Fibroblast of the aortic adventitia (primary cell): Measurements from ENCODE around the gene RAB3D. TPM values are rescaled to one million over a fixed set of nuclear protein-coding genes. Genes with fewer than 3 reads are reported as not detected.
A peak's percentile ranks its signal among the peaks of the same experiment; 100 is the strongest.
"Not testable (repeated sequence)": the region's sequence is repeated elsewhere in the genome, so short reads cannot be mapped to it uniquely, and the experiment has no call there.

Source experiments
- DNase-seq: peaks from one replicate; pipeline ENCODE4 v3.0.0-alpha.2; 2010; ENCODE audit warnings: low read depth
- H3K4me3 ChIP-seq: 2 replicates; pipeline ENCODE4 v1.5.1; 2011; ENCODE audit warnings: low read depth, mild to moderate bottlenecking, control low read depth, low read length, moderate library complexity
- total RNA-seq: library from RNA; depleted of rRNA; stranded (reverse); fragments of >200 nt; gene quantifications from 2 replicates; pipeline ENCODE4 v1.2.3, GENCODE V29; 2012; ENCODE audit warnings: low replicate concordance
- TF ChIP-seq, protein P1 (sequence below): IDR thresholded peaks from 2 replicates; pipeline ENCODE4 v1.5.1; 2011; ENCODE audit warnings: mild to moderate bottlenecking, low read length, control low read depth, inconsistent platforms; ENCODE audit not compliant: insufficient read depth

RAB3D gene
- total RNA-seq, 1 donor = 16.3 TPM

DNA sequence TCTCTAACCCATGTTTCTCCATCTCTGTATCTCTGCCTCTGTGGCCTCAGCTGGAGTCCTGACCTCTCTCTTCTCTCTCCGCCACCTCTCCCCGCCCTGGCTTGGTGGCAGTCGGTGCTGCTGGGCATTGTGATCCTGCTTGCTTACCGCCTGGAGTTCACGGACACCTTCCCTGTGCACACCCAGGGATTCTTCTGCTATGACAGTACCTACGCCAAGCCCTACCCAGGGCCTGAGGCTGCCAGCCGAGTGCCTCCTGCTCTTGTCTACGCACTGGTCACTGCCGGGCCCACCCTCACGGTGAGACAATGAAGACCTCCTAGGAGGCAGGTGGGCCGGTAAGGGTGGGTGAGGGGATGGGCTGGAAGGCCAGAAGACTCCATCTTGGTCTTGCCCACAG is 20.0 kb upstream of the RAB3D start:
- TF ChIP-seq, protein P1, sequence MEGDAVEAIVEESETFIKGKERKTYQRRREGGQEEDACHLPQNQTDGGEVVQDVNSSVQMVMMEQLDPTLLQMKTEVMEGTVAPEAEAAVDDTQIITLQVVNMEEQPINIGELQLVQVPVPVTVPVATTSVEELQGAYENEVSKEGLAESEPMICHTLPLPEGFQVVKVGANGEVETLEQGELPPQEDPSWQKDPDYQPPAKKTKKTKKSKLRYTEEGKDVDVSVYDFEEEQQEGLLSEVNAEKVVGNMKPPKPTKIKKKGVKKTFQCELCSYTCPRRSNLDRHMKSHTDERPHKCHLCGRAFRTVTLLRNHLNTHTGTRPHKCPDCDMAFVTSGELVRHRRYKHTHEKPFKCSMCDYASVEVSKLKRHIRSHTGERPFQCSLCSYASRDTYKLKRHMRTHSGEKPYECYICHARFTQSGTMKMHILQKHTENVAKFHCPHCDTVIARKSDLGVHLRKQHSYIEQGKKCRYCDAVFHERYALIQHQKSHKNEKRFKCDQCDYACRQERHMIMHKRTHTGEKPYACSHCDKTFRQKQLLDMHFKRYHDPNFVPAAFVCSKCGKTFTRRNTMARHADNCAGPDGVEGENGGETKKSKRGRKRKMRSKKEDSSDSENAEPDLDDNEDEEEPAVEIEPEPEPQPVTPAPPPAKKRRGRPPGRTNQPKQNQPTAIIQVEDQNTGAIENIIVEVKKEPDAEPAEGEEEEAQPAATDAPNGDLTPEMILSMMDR = no peak
- no peak overlapping the region for H3K4me3 ChIP-seq
- DNase-seq = no peak

DNA sequence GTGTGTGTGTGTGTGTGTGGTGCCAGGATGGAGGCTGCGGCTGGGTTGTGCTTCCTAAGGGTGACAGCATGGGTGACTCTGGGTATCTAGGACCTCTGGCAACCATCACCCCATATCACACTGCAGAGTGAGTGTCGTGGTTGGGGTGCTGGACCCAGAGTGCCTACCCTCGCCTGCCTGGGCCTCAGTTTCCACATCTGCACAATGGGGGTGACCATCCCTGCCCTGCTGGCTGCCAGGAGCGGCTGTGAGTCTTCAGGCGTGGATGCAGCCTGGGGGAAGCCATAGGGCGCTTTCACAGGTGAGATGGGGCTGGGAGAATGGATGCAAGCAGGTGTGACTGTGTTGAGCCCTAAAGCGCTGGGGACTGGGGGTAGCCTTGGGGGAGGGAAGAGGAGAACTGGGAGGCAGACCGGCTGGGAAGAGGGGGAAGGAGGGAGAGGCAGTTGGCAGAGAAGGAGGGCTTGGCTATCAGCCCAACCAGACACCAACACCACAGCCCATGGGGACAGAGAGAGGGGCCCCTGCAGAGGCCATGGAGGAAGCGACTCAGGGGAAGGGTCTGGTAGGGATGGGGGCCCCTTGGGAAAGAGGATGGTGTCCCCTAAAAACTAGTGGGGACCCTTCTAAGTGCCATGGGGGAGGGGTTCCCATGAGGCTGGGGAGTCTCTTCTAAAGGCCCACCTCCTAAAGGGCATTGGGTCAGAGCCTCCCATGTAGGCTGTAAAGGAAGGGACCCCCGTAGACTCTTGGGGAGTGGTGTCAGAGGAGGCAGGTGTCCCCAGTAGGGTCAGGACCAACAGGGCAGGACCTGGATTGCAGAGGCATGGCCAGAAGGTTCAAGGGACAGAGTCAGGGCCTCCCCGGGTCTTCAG is 17.5 kb upstream of the RAB3D start:
- DNase-seq = no peak
- peak overlapping the region; percentile 18 for H3K4me3 ChIP-seq
- TF ChIP-seq, protein P1 = no peak

DNA sequence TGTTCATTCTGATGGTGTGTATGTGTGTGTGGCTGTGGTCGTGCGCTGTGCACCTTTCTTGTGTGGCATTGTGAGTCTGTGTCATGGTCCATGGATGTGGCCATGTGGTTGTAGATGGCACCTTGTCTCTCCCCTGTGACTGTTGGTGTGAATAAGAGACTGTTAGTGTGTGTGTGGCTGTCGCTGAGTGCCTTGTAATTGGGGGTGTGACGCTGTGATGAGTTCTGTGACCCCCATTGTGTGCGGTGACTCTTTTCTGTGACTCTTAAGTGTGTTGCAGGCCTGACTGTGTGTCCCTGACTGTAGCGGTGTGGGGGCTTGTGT is 16.6 kb upstream of the RAB3D start:
- no peak for DNase-seq
- H3K4me3 ChIP-seq = peak overlapping the region; percentile 94
- TF ChIP-seq, protein P1 = no peak

DNA sequence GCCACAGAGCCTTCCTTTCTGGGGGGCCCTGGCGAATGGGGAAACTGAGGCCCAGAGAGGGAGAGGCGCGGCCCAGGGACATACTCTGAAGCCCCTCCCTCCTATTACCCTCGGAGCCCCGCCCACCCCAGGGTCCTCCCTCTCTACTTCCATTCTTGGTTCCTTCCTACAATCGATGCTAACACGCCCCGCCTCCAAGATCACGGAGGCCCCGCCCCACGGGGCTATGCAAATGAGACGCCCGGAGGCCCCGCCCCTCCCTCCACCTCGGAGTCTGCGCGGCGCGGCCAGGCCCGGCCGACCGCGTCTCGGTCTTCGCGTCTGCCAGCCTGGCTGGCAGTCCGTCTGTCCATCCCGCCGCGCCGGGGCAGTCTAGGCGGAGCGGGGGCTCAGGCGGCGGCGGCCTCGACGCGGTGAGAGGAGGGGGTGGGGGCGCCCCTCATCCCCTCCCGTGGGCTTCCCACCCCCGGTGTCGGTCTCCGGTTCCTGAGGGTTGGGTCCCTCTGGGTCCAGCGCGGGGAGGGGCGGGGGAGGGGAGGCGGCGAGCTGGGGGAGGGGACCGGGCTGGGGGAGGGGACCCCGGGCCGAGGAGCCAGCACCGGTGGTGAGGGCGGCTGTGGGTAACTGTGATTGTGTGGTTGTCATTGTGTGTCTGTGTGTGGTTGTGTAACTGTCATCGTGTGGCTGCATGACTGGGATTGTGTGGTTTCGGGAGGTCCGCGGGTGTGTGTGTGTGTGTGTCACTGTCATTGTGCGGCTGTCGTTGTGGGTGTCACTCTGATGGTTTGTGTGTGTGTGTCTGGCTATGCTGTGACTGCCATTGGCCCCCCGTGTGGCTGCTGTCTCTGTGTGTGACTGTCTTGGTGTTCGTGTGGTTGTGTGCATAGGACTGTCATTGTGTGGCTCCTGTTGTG is 16.0 kb upstream of the RAB3D start, which contains the start of gene PLPPR2:
Gene PLPPR2, plus strand, starts transcription at position 273 of the 914 bp plus-strand sequence. CDS start 2,242 bp downstream, outside the sequence.
- DNase-seq = peak; percentile 79
- TF ChIP-seq, protein P1 = no peak
- peak within 1 kb of the TSS; percentile 94 for H3K4me3 ChIP-seq

DNA sequence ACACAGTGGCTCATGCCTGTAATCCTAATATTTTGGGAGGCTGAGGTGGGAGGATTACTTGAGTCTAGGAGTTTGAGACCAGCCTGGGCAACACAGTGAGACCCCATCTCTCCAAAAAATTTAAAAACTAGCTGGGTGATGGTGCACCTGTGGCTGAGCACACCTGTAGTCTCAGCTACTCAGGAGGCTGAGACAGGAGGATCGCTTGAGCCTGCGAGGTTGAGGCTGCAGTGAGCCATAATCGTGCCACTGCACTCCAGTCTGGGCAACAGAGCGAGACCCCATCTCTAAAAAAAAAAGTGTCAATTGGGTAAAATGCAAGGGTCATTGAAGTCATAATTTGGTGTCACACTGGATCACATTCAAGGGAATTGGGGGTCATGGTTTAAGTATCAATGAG is 14.6 kb upstream of the RAB3D start:
- H3K4me3 ChIP-seq, DNase-seq: not testable (repeated sequence)

DNA sequence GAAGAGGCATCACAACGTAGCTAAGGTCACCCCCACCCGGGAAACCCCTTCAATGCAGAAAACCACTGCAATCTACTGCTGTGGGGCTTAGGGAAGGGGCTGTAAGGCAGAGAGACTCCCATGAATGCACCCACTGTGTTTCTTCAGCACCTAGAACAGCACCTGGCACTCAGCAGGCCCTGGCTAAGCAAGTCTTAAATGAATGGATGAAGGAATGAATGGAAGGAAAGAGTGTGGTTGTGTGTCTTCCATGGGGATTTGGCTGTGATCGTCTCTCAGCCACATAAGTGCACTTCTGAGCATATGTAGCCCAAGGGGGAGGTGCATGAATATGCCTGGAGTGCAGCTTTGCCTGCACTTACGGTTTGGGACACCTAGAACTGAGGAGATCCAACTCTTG is 9.7 kb upstream of the RAB3D start:
- no peak for DNase-seq
- no peak overlapping the region for H3K4me3 ChIP-seq
- TF ChIP-seq, protein P1 = no peak

DNA sequence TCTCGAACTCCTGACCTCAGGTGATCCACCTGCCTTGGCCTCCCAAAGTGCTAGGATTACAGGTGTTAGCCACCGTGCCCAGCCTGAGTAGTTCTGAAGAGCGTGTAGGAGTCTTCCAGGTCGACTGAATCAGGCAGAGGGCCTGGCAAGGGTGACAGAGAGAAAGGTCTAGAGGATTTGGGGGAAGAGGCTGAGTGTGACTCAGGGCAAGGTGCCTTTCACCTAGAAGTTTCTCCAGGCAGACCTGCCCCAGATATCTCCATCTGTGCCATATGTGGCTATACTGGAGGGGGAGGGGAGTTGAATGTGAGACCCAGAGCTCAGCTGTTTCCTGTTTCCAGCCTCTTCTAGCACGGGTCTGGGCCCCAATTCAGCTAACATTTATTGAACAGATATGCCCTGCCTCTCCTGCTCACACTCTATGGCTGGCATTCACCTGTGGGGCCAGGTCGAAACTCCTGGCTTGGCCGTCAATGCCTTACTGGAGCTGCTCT is 8.1 kb upstream of the RAB3D start:
- DNase-seq = no peak
- TF ChIP-seq, protein P1 = no peak
- H3K4me3 ChIP-seq = no peak overlapping the region
